Kidney (tissue), 14 donors: ENCODE results near the gene PPFIA2. TPM values are rescaled to one million over a fixed set of nuclear protein-coding genes. Genes with fewer than 3 reads are reported as not detected.
"Not testable (repeated sequence)": the region's sequence is repeated elsewhere in the genome, so short reads cannot be mapped to it uniquely, and the experiment has no call there.

ENCODE experiments used
- DNase-seq, 5 donors: peaks; one replicate each; pipeline ENCODE4 v3.0.0-alpha.2; 2013 to 2020
- FAIRE-seq: peaks from 2 replicates; lab custom pipeline; 2012; peaks lifted over from hg19 to GRCh38; lab: Jason Lieb, UNC
- H3K27ac ChIP-seq, 2 donors: one replicate each; pipeline ENCODE4 v1.7.0; 2013; ENCODE audit warnings: low read depth in 2 of 2, low read length in 2 of 2, inconsistent platforms in 1 of 2
- H3K27me3 ChIP-seq: one replicate; pipeline ENCODE4 v1.7.1; 2013; ENCODE audit warnings: low read length, inconsistent platforms; ENCODE audit not compliant: control insufficient read depth, insufficient read depth
- H3K36me3 ChIP-seq, 3 donors: one replicate each; pipeline versions ENCODE4 v1.7.0 to v1.7.1; 2013; ENCODE audit warnings: low read length in 3 of 3, control low read depth in 1 of 3, inconsistent platforms in 1 of 3; ENCODE audit not compliant: insufficient read depth in 3 of 3, control insufficient read depth in 2 of 3
- H3K4me1 ChIP-seq, 3 donors: one replicate each; pipeline versions ENCODE4 v1.7.0 to v1.7.1; 2013; ENCODE audit warnings: low read length in 3 of 3, inconsistent platforms in 1 of 3, low read depth in 1 of 3; ENCODE audit not compliant: control insufficient read depth in 2 of 3, insufficient read depth in 2 of 3
- H3K4me3 ChIP-seq, 3 donors: one replicate each; pipeline versions ENCODE4 v1.7.0 to v1.8.1; 2013; ENCODE audit warnings: low read length in 3 of 3, control low read depth in 1 of 3, inconsistent platforms in 1 of 3
- H3K9ac ChIP-seq, 3 donors: one replicate each; pipeline versions ENCODE4 v1.7.0 to v1.7.1; 2013; ENCODE audit warnings: low read length in 3 of 3, control low read depth in 1 of 3, inconsistent platforms in 1 of 3
- H3K9me3 ChIP-seq, 3 donors: one replicate each; pipeline versions ENCODE4 v1.7.0 to v1.7.1; 2013; ENCODE audit warnings: low read length in 3 of 3, control low read depth in 1 of 3, inconsistent platforms in 1 of 3; ENCODE audit not compliant: control insufficient read depth in 2 of 3, insufficient read depth in 1 of 3
- CTCF ChIP-seq: IDR thresholded peaks from 3 replicates; pipeline ENCODE4 v1.5.1; 2012; ENCODE audit warnings: mild to moderate bottlenecking, moderate library complexity, borderline replicate concordance; ENCODE audit not compliant: insufficient read depth; ENCODE audit errors: extremely low read depth
- intact Hi-C: fragments of 100-400 bp; cut with DNase I; formaldehyde crosslinking; loops from one replicate; pipeline ENCODE4 v1.11.1; 2022
- polyA plus RNA-seq: library from polyadenylated mRNA; stranded (reverse); fragments of 350-450 nt; fragmentation: Illumina TruSeq; extraction: RNeasy Lipid Tissue Mini Kit (QIAGEN cat#74804); gene quantifications from one replicate; pipeline ENCODE4 v1.2.3, GENCODE V29; 2014; ENCODE audit warnings: low read depth, low replicate concordance; ENCODE audit not compliant: insufficient read depth
- total RNA-seq: library from RNA; stranded (reverse); fragmentation: NEBNext Ultra II Directional; extraction: Animal tissue kit (Norgen Biotek cat#: 25700); gene quantifications from one replicate; pipeline ENCODE4 v1.2.1, GENCODE V29; 2021
- donor health status: control.
- donor health status: control.
- donor health status: control.
- donor health status: control.
- donor health status: control.
- donor health status: DM: yes; HTN: yes; CAD: no.
- donor health status: Normal renal cell carcinoma (clear cell type).

The PPFIA2 gene
- total and polyA plus RNA-seq, 2 donors from 2014 or later, result 2.8 to 9.4 TPM

DNA sequence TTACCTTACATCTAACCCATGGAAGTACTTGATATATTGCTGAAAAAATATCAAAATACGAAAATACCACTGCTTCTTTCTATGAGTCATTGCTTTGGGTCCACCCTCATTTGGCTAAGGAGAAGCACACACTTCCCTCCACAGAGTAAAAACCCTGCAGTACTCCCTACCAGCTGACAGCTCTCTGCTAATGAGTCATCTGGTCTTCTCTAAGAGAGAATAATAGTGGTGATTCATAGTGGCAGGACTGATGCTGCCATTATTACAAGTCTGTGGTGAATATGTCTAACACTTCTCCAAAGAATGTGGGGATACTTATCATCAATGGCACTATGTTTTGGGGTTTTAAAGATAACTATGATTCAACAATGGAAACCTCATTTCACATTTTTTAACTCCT lies 90.7 kb downstream of the PPFIA2 start:
- no peaks in the 10 kb centered on the region for H3K9me3 ChIP-seq
- H3K36me3 ChIP-seq, result no peaks in the 10 kb centered on the region
- DNase-seq (no peak), FAIRE-seq (no peak)
- intact Hi-C loops, result no loop called here
- H3K9ac ChIP-seq, result no peak overlapping the region
- no peaks in the 10 kb centered on the region for H3K27me3 ChIP-seq
- no peak overlapping the region for H3K4me3 ChIP-seq
- H3K27ac ChIP-seq, result no peak overlapping the region
- H3K4me1 ChIP-seq, result no peaks in the 10 kb centered on the region
- no peak for TF ChIP-seq CTCF

DNA sequence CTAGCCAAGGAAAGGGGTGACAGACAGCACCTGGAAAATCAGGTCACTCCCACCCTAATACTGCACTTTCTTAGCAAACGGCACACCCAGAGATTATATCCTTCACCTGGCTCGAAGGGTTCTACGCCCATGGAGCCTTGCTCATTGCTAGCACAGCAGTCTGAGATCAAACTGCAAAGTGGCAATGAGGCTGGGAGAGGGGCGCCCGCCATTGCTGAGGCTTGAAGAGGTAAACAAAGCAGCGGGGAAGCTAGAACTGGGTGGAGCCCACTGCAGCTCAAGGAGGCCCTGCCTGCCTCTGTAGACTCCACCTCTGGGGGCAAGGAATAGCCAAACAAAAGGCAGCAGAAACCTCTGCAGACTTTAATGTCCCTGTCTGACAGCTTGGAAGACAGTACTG lies 99.8 kb downstream of the PPFIA2 start:
- H3K4me1 ChIP-seq, FAIRE-seq, intact Hi-C loops: not testable (repeated sequence)

GRCh38 chr12:81644503-81644902 lies 114.6 kb downstream of the PPFIA2 start:
- Histone ChIP-seq H3K27ac (no peak overlapping the region), H3K9ac (no peak overlapping the region), H3K9me3 (no peaks in the 10 kb centered on the region), H3K4me1 (no peaks in the 10 kb centered on the region), H3K4me3 (no peak overlapping the region), H3K27me3 (no peaks in the 10 kb centered on the region), H3K36me3 (no peaks in the 10 kb centered on the region)
- intact Hi-C loops, result loop anchor here (10.0 kb wide), 1 partner anchor 690 kb away; no protein-coding TSS in a partner anchor
- TF ChIP-seq CTCF, result peak; percentile 44
- FAIRE-seq, result peak; percentile 98
- peak in 2 of 5 donors; percentile 57 to 66 for DNase-seq

More for the DNA sequence above, 99.8 kb downstream of the PPFIA2 start:
- H3K36me3 ChIP-seq, H3K9ac ChIP-seq, H3K27ac ChIP-seq, H3K4me3 ChIP-seq, DNase-seq, H3K27me3 ChIP-seq, H3K9me3 ChIP-seq: not testable (repeated sequence)

DNA sequence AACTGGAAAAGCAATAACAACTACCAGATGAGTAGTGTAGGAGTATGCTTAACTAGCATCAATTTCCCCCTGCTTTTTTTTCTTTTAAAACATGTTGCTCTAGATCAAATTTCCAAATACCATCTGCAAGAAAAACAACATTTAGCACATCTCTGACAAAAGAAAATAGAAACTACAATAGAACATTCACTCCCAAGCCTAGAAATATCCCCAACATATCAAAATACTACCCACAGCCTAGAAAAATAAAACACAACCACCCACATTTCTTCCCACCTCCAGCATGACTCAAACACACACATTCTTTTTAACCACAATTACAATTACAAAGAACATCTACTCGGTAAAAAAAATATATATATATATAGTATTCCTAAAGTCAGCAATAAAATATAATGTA lies 120.0 kb downstream of the PPFIA2 start:
- Histone ChIP-seq H3K27me3 (no peaks in the 10 kb centered on the region), H3K27ac (no peak overlapping the region), H3K4me3 (no peak overlapping the region), H3K36me3 (no peaks in the 10 kb centered on the region), H3K9ac (no peak overlapping the region), H3K9me3 (no peaks in the 10 kb centered on the region), H3K4me1 (no peaks in the 10 kb centered on the region)
- no peak for FAIRE-seq
- TF ChIP-seq CTCF, result no peak
- intact Hi-C loops, result no loop called here
- no peak for DNase-seq
